GM12878 (cell line): ENCODE measurements around the gene GEMIN2. TPM values are rescaled to one million over a fixed set of nuclear protein-coding genes. Genes with fewer than 3 reads are reported as not detected.

Experiments
- ATAC-seq: fragments of 200-7000 bp; cut with Tn5 transposase; 3 replicates; pipeline ENCODE4 v1.9.1; 2020; ENCODE audit warnings: mild to moderate bottlenecking, moderate library complexity
- BruUV-seq: library from RNA; stranded (reverse); fragments of 400-500 nt; replicated peaks from 2 replicates; lab custom pipeline; 2021; lab: Mats Ljungman, UMichigan
- CTCF ChIA-PET: fragments of 300-600 bp; sonication (Branson Sonifier 250); formaldehyde crosslinking; extraction: SDS; loops from one replicate; lab custom pipeline; 2021; ENCODE audit warnings: inconsistent platforms; lab: Yijun Ruan, JAX
- POLR2A ChIA-PET: fragments of 350-600 bp; formaldehyde crosslinking; extraction: SDS; loops from one replicate; lab custom pipeline; 2021; ENCODE audit warnings: inconsistent platforms; lab: Charles Lee
- RAD21 ChIA-PET: fragments of 300-600 bp; sonication (Branson Sonifier 250); formaldehyde crosslinking; loops from one replicate; lab custom pipeline; 2023; ENCODE audit warnings: antibody characterized with exemption; ENCODE audit not compliant: unreplicated experiment; lab: Charles Lee
- SMC1A ChIA-PET: fragments of 300-600 bp; sonication (Branson Sonifier 250); formaldehyde crosslinking; loops from one replicate; lab custom pipeline; 2023; ENCODE audit not compliant: unreplicated experiment, uncharacterized antibody; lab: Charles Lee
- DNase-seq: peaks from one replicate; pipeline ENCODE4 v3.0.0-alpha.2; 2011; ENCODE audit warnings: low read depth, low spot score
- FAIRE-seq: peaks from 3 replicates; lab custom pipeline; 2011; peaks lifted over from hg19 to GRCh38; lab: Jason Lieb, UNC
- H2AFZ ChIP-seq: 2 replicates; pipeline ENCODE4 v1.6.0; 2011; ENCODE audit warnings: low read depth, low read length, control low read depth; ENCODE audit not compliant: control insufficient read depth
- H3K27ac ChIP-seq: 2 replicates; pipeline ENCODE4 v1.5.1; 2011; ENCODE audit warnings: control low read depth; ENCODE audit not compliant: control insufficient read depth, insufficient read depth
- H3K27me3 ChIP-seq, 2 experiments: replicated peaks in 1 of 2; 2 replicates each; pipeline versions ENCODE4 v1.6.0 to v1.6.1; 2011; ENCODE audit warnings: low read length in 1 of 2; ENCODE audit not compliant: control insufficient read depth in 2 of 2, insufficient read depth in 2 of 2
- H3K36me3 ChIP-seq, 2 experiments: 2 replicates each; pipeline ENCODE4 v1.5.1; 2011; ENCODE audit warnings: low read length in 1 of 2; ENCODE audit not compliant: control insufficient read depth in 2 of 2, insufficient read depth in 2 of 2
- H3K4me1 ChIP-seq: 2 replicates; pipeline ENCODE4 v1.6.1; 2011; ENCODE audit warnings: mild to moderate bottlenecking, low read length, moderate library complexity, mixed read lengths; ENCODE audit not compliant: control insufficient read depth, insufficient read depth
- H3K4me2 ChIP-seq: 2 replicates; pipeline ENCODE4 v1.6.0; 2011; ENCODE audit warnings: control low read depth; ENCODE audit not compliant: control insufficient read depth, insufficient read depth
- H3K4me3 ChIP-seq: fragments of 200-600 bp; sonication (generic); 2 replicates; pipeline ENCODE4 v1.5.1; 2016
- H3K79me2 ChIP-seq: 2 replicates; pipeline ENCODE4 v1.6.0; 2011; ENCODE audit warnings: low read length; ENCODE audit not compliant: control insufficient read depth, insufficient read depth
- H3K9ac ChIP-seq: 2 replicates; pipeline ENCODE4 v1.8.0; 2011; ENCODE audit warnings: low read length, control low read depth, mixed read lengths; ENCODE audit not compliant: control insufficient read depth, insufficient read depth
- H3K9me3 ChIP-seq: replicated peaks from 3 replicates; pipeline ENCODE4 v1.5.1; 2011; ENCODE audit warnings: mild to moderate bottlenecking, low read length; ENCODE audit not compliant: control insufficient read depth, insufficient read depth
- H4K20me1 ChIP-seq: 2 replicates; pipeline ENCODE4 v1.6.0; 2011; ENCODE audit not compliant: control insufficient read depth, insufficient read depth
- BCL3 ChIP-seq: IDR thresholded peaks from 2 replicates; pipeline ENCODE4 v1.6.1; 2011; ENCODE audit warnings: borderline replicate concordance, low read depth, mild to moderate bottlenecking, moderate library complexity, low read length; ENCODE audit not compliant: insufficient read depth, poor library complexity, severe bottlenecking
- CBX3 ChIP-seq: fragments of 200-600 bp; sonication (generic); IDR thresholded peaks from 2 replicates; pipeline ENCODE4 v1.6.1; 2016; ENCODE audit warnings: low read depth, borderline replicate concordance
- IKZF2 ChIP-seq, 2 experiments: fragments of 450-650 bp; IDR thresholded peaks; 2 replicates each; pipeline ENCODE4 v1.6.1; 2017; ENCODE audit warnings: mild to moderate bottlenecking in 2 of 2, moderate library complexity in 2 of 2
- NR2C1 ChIP-seq: fragments of 450-650 bp; IDR thresholded peaks from 2 replicates; pipeline ENCODE4 v1.6.1; 2017; ENCODE audit warnings: antibody characterized with exemption, mild to moderate bottlenecking, moderate library complexity
- PAX8 ChIP-seq: fragments of 450-650 bp; IDR thresholded peaks from 2 replicates; pipeline ENCODE4 v1.6.1; 2017; ENCODE audit warnings: mild to moderate bottlenecking, moderate library complexity
- SMAD1 ChIP-seq: fragments of 450-650 bp; IDR thresholded peaks from 2 replicates; pipeline ENCODE4 v1.6.1; 2018; ENCODE audit warnings: mild to moderate bottlenecking, low read depth; ENCODE audit not compliant: partially characterized antibody
- SMC3 ChIP-seq: IDR thresholded peaks from 2 replicates; pipeline ENCODE4 v1.6.1; 2011; ENCODE audit warnings: low read length, improper control_type of control experiment, borderline replicate concordance
- SPI1 ChIP-seq: IDR thresholded peaks from 2 replicates; pipeline ENCODE4 v1.6.1; 2011; ENCODE audit warnings: low read depth, mild to moderate bottlenecking, low read length, moderate library complexity, borderline replicate concordance; ENCODE audit not compliant: insufficient read depth
- STAT3 ChIP-seq: IDR thresholded peaks from 2 replicates; pipeline ENCODE4 v1.6.1; 2011; ENCODE audit warnings: low read depth, low read length, improper control_type of control experiment
- SUPT20H ChIP-seq: IDR thresholded peaks from 2 replicates; pipeline ENCODE4 v1.6.1; 2011; ENCODE audit warnings: low read depth, mild to moderate bottlenecking, low read length, moderate library complexity, borderline replicate concordance; ENCODE audit not compliant: control insufficient read depth
- YBX1 ChIP-seq: fragments of 450-650 bp; IDR thresholded peaks from 2 replicates; pipeline ENCODE4 v1.6.1; 2016; ENCODE audit warnings: antibody characterized with exemption
- ZNF24 ChIP-seq: fragments of 450-650 bp; IDR thresholded peaks from 2 replicates; pipeline ENCODE4 v1.6.1; 2017; ENCODE audit warnings: antibody characterized with exemption, mild to moderate bottlenecking
- ZSCAN29 ChIP-seq: fragments of 450-650 bp; IDR thresholded peaks from 2 replicates; pipeline ENCODE4 v1.6.1; 2017; ENCODE audit warnings: mild to moderate bottlenecking, moderate library complexity
- WGBS: methylation state at CpG from one replicate; pipeline ENCODE4 v1.1.6; 2016; ENCODE audit warnings: low lambda C conversion rate; ENCODE audit not compliant: insufficient replicate concordance, insufficient coverage; ENCODE audit errors: missing lambda C conversion rate; 5-methylcytosine and 5-hydroxymethylcytosine counted together
- in situ Hi-C: fragments of 300-500 bp; cut with MboI; formaldehyde crosslinking; loops from 9 replicates; pipeline ENCODE4 v1.14.3; 2018; ENCODE audit warnings: mixed read lengths
- intact Hi-C: fragments of 100-400 bp; cut with micrococcal nuclease; formaldehyde crosslinking; loops from one replicate; pipeline ENCODE4 v1.14.2; 2022; ENCODE audit not compliant: unreplicated experiment
- polyA plus RNA-seq, 11 experiments: library from polyadenylated mRNA; depleted of rRNA in 4 of 11; unstranded in 6 of 11; stranded (reverse) in 5 of 11; fragments of >200 nt; fragmentation: Nextera tagmentation in 4 of 11; fragmentation: Illumina TruSeq in 1 of 11; extraction: Ambion mirVana in 4 of 11; extraction: Trizol in 1 of 11; gene quantifications; 1 replicate in 1 of 11; 2 replicates in 10 of 11; pipeline versions ENCODE4 v1.2.1 to v1.2.3, GENCODE V29; 2011 to 2016; ENCODE audit warnings: inconsistent platforms in 2 of 11, missing spikeins in 2 of 11, low read depth in 1 of 11
- total RNA-seq, 4 experiments: library from RNA; depleted of rRNA in 3 of 4; stranded (reverse); fragments of >200 nt in 3 of 4; fragmentation: Illumina TruSeq in 1 of 4; extraction: Trizol in 1 of 4; gene quantifications; 2 replicates each; pipeline versions ENCODE4 v1.2.1 to v1.2.3, GENCODE V29; 2013 to 2021
- TF ChIP-seq, protein P1 (sequence below): fragments of 450-650 bp; formaldehyde crosslinking; IDR thresholded peaks from 2 replicates; pipeline ENCODE4 v1.4.0; 2020; ENCODE audit warnings: mild to moderate bottlenecking, moderate library complexity

The GEMIN2 gene
- total and polyA plus RNA-seq, 10 of the 15 experiments (the other 5 are each of a cell fraction or from before 2014, with no cell fraction given) = 25.9 to 69.3 (median 46.1) TPM

GRCh38 chr14:39107591-39107996, 6.5 kb upstream of the GEMIN2 start (continued):
- TF ChIP-seq SMC3 (peak; percentile 69; the same call in 1 of the 2 replicates), BCL3 (no peak)

DNA sequence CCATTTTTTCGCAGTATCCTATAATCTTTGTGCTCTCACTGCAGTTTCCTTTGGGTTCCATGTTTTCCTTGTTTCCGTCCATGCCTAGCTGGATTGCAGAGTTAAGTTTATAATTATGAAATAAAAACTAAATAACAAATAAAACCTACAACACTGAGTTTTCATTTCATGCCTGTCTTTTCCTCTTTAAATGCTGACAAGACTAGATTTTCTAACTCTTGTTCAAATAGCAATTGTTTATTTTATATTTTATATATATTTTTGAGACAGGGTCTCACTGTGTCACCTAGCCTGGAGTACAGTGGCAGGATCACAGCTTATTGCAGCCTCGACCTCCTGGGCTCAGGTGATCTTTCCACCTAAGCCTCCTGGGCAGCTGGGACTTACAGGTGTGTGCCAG, 5.3 kb upstream of the GEMIN2 start:
- TF ChIP-seq SMAD1 = no peak
- TF ChIP-seq SPI1 = no peak
- no peak for TF ChIP-seq PAX8
- TF ChIP-seq NR2C1 = no peak
- no peak for TF ChIP-seq ZSCAN29
- TF ChIP-seq STAT3 = no peak
- TF ChIP-seq CBX3 = no peak
- TF ChIP-seq YBX1 = no peak
- no peak for TF ChIP-seq ZNF24
- TF ChIP-seq IKZF2 (IDR thresholded peaks at IDR 0.05) = no peak
- no peak for TF ChIP-seq SUPT20H
- TF ChIP-seq, protein P1, sequence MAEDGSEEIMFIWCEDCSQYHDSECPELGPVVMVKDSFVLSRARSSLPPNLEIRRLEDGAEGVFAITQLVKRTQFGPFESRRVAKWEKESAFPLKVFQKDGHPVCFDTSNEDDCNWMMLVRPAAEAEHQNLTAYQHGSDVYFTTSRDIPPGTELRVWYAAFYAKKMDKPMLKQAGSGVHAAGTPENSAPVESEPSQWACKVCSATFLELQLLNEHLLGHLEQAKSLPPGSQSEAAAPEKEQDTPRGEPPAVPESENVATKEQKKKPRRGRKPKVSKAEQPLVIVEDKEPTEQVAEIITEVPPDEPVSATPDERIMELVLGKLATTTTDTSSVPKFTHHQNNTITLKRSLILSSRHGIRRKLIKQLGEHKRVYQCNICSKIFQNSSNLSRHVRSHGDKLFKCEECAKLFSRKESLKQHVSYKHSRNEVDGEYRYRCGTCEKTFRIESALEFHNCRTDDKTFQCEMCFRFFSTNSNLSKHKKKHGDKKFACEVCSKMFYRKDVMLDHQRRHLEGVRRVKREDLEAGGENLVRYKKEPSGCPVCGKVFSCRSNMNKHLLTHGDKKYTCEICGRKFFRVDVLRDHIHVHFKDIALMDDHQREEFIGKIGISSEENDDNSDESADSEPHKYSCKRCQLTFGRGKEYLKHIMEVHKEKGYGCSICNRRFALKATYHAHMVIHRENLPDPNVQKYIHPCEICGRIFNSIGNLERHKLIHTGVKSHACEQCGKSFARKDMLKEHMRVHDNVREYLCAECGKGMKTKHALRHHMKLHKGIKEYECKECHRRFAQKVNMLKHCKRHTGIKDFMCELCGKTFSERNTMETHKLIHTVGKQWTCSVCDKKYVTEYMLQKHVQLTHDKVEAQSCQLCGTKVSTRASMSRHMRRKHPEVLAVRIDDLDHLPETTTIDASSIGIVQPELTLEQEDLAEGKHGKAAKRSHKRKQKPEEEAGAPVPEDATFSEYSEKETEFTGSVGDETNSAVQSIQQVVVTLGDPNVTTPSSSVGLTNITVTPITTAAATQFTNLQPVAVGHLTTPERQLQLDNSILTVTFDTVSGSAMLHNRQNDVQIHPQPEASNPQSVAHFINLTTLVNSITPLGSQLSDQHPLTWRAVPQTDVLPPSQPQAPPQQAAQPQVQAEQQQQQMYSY (CRISPR knock-in tag) = no peak
- DNase-seq (no peak), FAIRE-seq (no peak), ATAC-seq (no peak)
- POLR2A ChIA-PET = no interaction called here
- H3K27ac ChIP-seq = no peak overlapping the region
- no TSS peak for BruUV-seq
- RAD21 ChIA-PET = no interaction called here
- peaks cover 16% of the 10 kb centered on the region for H3K4me1 ChIP-seq
- no peaks in the 10 kb centered on the region for H3K27me3 ChIP-seq
- H3K4me2 ChIP-seq = no peak overlapping the region
- intact Hi-C loops (no loop called here), in situ Hi-C loops (loop anchor here (5.0 kb wide), 2 partner anchors 64 to 319 kb away; partner anchors contain the start of gene TRAPPC6B)
- WGBS = 100% methylated on average over 3 of the region's 3 CpGs
- CTCF ChIA-PET = interaction anchor here (0.8 to 2.0 kb wide), 3 partner anchors 123 to 360 kb away, joined by 3 to 9 read pairs (median 5); no protein-coding TSS in a partner anchor
- no peaks in the 10 kb centered on the region for H3K36me3 ChIP-seq
- H3K9ac ChIP-seq = no peak overlapping the region
- SMC1A ChIA-PET = interaction anchor here (1.0 to 1.4 kb wide), 5 partner anchors 61 to 360 kb away, joined by 3 to 5 read pairs (median 3); partner anchors contain the start of gene TRAPPC6B
- no peaks in the 10 kb centered on the region for H3K9me3 ChIP-seq
- H3K4me3 ChIP-seq = no peak overlapping the region
- no peak overlapping the region for H2AFZ ChIP-seq
- H3K79me2 ChIP-seq = peaks cover 7% of the 10 kb centered on the region
- H4K20me1 ChIP-seq = no peaks in the 10 kb centered on the region
